ENCODE data around the gene FA2H. TPM values are rescaled to one million over a fixed set of nuclear protein-coding genes. Genes with fewer than 3 reads are reported as not detected.

The FA2H gene
- polyA plus RNA-seq, 2 donors = 4.7 to 4.8 TPM

GRCh38 chr16:74759564-74759963 is 15.1 kb downstream of the FA2H start:
- H3K9me3 ChIP-seq (ENCODE audit: control insufficient read depth in 2 of 2, insufficient read depth in 1 of 2, low read depth in 1 of 2, low read length in 1 of 2) = no peaks in the 10 kb centered on the region
- 84 to 88% methylated on average over 3 of the region's 3 CpGs for WGBS, 2 donors

GRCh38 chr16:74758801-74759200 is 15.8 kb downstream of the FA2H start:
- WGBS, 2 donors = 74 to 83% methylated on average over 4 of the region's 4 CpGs

More at GRCh38 chr16:74759564-74759963, 15.1 kb downstream of the FA2H start:
- H3K36me3 ChIP-seq (ENCODE audit: control insufficient read depth in 2 of 2, insufficient read depth in 2 of 2, low read length in 1 of 2) = no peaks in the 10 kb centered on the region
- no peak overlapping the region for H3K4me3 ChIP-seq (ENCODE audit: low read depth in 1 of 2, low read length in 2 of 2)
- no peak overlapping the region for H3K27ac ChIP-seq (ENCODE audit: low read depth in 2 of 2, low read length in 1 of 2)
- no peaks in the 10 kb centered on the region for H3K4me1 ChIP-seq (ENCODE audit: control insufficient read depth in 2 of 2, insufficient read depth in 2 of 2, low read length in 1 of 2)
- H3K27me3 ChIP-seq (ENCODE audit: control insufficient read depth in 1 of 2, insufficient read depth in 2 of 2, low read length in 2 of 2) = no peaks in the 10 kb centered on the region

GRCh38 chr16:74757349-74757748 is 17.3 kb downstream of the FA2H start:
- no peaks in the 10 kb centered on the region for H3K27me3 ChIP-seq (ENCODE audit: control insufficient read depth in 1 of 2, insufficient read depth in 2 of 2, low read length in 2 of 2)
- WGBS, 2 donors = 76 to 84% methylated on average over 4 of the region's 4 CpGs
- H3K36me3 ChIP-seq (ENCODE audit: control insufficient read depth in 2 of 2, insufficient read depth in 2 of 2, low read length in 1 of 2) = no peaks in the 10 kb centered on the region
- H3K4me1 ChIP-seq (ENCODE audit: control insufficient read depth in 2 of 2, insufficient read depth in 2 of 2, low read length in 1 of 2) = no peaks in the 10 kb centered on the region
- no peak overlapping the region for H3K27ac ChIP-seq (ENCODE audit: low read depth in 2 of 2, low read length in 1 of 2)
- H3K9me3 ChIP-seq (ENCODE audit: control insufficient read depth in 2 of 2, insufficient read depth in 1 of 2, low read depth in 1 of 2, low read length in 1 of 2) = no peaks in the 10 kb centered on the region
- no peak overlapping the region for H3K4me3 ChIP-seq (ENCODE audit: low read depth in 1 of 2, low read length in 2 of 2)

More at GRCh38 chr16:74758801-74759200, 15.8 kb downstream of the FA2H start:
- Histone ChIP-seq H3K4me3 (ENCODE audit: low read depth in 1 of 2, low read length in 2 of 2) (no peak overlapping the region), H3K36me3 (ENCODE audit: control insufficient read depth in 2 of 2, insufficient read depth in 2 of 2, low read length in 1 of 2) (no peaks in the 10 kb centered on the region), H3K27me3 (ENCODE audit: control insufficient read depth in 1 of 2, insufficient read depth in 2 of 2, low read length in 2 of 2) (no peaks in the 10 kb centered on the region), H3K9me3 (ENCODE audit: control insufficient read depth in 2 of 2, insufficient read depth in 1 of 2, low read depth in 1 of 2, low read length in 1 of 2) (no peaks in the 10 kb centered on the region), H3K4me1 (ENCODE audit: control insufficient read depth in 2 of 2, insufficient read depth in 2 of 2, low read length in 1 of 2) (no peaks in the 10 kb centered on the region), H3K27ac (ENCODE audit: low read depth in 2 of 2, low read length in 1 of 2) (no peak overlapping the region)

GRCh38 chr16:74756203-74756602 is 18.4 kb downstream of the FA2H start:
- no peaks in the 10 kb centered on the region for H3K9me3 ChIP-seq (ENCODE audit: control insufficient read depth in 2 of 2, insufficient read depth in 1 of 2, low read depth in 1 of 2, low read length in 1 of 2)
- no peak overlapping the region for H3K4me3 ChIP-seq (ENCODE audit: low read depth in 1 of 2, low read length in 2 of 2)
- H3K27ac ChIP-seq (ENCODE audit: low read depth in 2 of 2, low read length in 1 of 2) = no peak overlapping the region
- WGBS, 2 donors = 72 to 80% methylated on average over 6 of the region's 6 CpGs
- no peaks in the 10 kb centered on the region for H3K4me1 ChIP-seq (ENCODE audit: control insufficient read depth in 2 of 2, insufficient read depth in 2 of 2, low read length in 1 of 2)
- H3K27me3 ChIP-seq (ENCODE audit: control insufficient read depth in 1 of 2, insufficient read depth in 2 of 2, low read length in 2 of 2) = no peaks in the 10 kb centered on the region
- H3K36me3 ChIP-seq (ENCODE audit: control insufficient read depth in 2 of 2, insufficient read depth in 2 of 2, low read length in 1 of 2) = no peaks in the 10 kb centered on the region

DNA sequence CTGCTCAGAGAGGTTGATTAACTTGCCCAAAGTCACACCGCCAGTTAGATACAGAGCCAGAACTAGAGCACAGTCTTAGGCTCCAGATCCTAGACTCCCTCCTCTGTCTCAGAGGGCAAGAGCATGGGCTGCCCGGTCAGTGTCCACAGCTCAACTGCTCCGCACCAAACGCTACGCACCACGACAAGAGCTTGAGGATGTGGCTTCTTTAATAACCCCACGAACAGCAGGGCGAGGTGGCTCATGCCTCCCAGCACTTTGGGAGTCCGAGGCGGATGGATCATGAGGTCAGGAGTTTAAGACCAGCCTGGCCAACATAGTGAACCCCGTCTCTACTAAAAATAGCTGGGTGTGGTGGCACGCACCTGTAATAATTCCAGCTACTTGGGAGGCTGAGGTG is 21.4 kb downstream of the FA2H start:
- Histone ChIP-seq H3K9me3 (ENCODE audit: control insufficient read depth in 2 of 2, insufficient read depth in 1 of 2, low read depth in 1 of 2, low read length in 1 of 2) (no peaks in the 10 kb centered on the region), H3K27me3 (ENCODE audit: control insufficient read depth in 1 of 2, insufficient read depth in 2 of 2, low read length in 2 of 2) (no peaks in the 10 kb centered on the region), H3K36me3 (ENCODE audit: control insufficient read depth in 2 of 2, insufficient read depth in 2 of 2, low read length in 1 of 2) (no peaks in the 10 kb centered on the region), H3K4me3 (ENCODE audit: low read depth in 1 of 2, low read length in 2 of 2) (no peak overlapping the region), H3K4me1 (ENCODE audit: control insufficient read depth in 2 of 2, insufficient read depth in 2 of 2, low read length in 1 of 2) (peaks cover 4% of the 10 kb centered on the region in 2 donors), H3K27ac (ENCODE audit: low read depth in 2 of 2, low read length in 1 of 2) (no peak overlapping the region)
- 90 to 93% methylated on average over 12 of the region's 12 CpGs for WGBS, 2 donors

GRCh38 chr16:74752756-74753155 is 21.9 kb downstream of the FA2H start:
- H3K4me3 ChIP-seq (ENCODE audit: low read depth in 1 of 2, low read length in 2 of 2) = no peak overlapping the region
- peaks cover 4% of the 10 kb centered on the region in 2 donors for H3K4me1 ChIP-seq (ENCODE audit: control insufficient read depth in 2 of 2, insufficient read depth in 2 of 2, low read length in 1 of 2)
- no peaks in the 10 kb centered on the region for H3K9me3 ChIP-seq (ENCODE audit: control insufficient read depth in 2 of 2, insufficient read depth in 1 of 2, low read depth in 1 of 2, low read length in 1 of 2)
- H3K27me3 ChIP-seq (ENCODE audit: control insufficient read depth in 1 of 2, insufficient read depth in 2 of 2, low read length in 2 of 2) = no peaks in the 10 kb centered on the region
- no peaks in the 10 kb centered on the region for H3K36me3 ChIP-seq (ENCODE audit: control insufficient read depth in 2 of 2, insufficient read depth in 2 of 2, low read length in 1 of 2)
- WGBS, 2 donors = 84 to 85% methylated on average over 5 of the region's 5 CpGs
- H3K27ac ChIP-seq (ENCODE audit: low read depth in 2 of 2, low read length in 1 of 2) = no peak overlapping the region

GRCh38 chr16:74752258-74752657 is 22.4 kb downstream of the FA2H start:
- 89 to 92% methylated on average over 2 of the region's 2 CpGs for WGBS, 2 donors
- peaks cover 4% of the 10 kb centered on the region in 2 donors for H3K4me1 ChIP-seq (ENCODE audit: control insufficient read depth in 2 of 2, insufficient read depth in 2 of 2, low read length in 1 of 2)
- no peak overlapping the region for H3K4me3 ChIP-seq (ENCODE audit: low read depth in 1 of 2, low read length in 2 of 2)
- no peaks in the 10 kb centered on the region for H3K36me3 ChIP-seq (ENCODE audit: control insufficient read depth in 2 of 2, insufficient read depth in 2 of 2, low read length in 1 of 2)
- H3K27ac ChIP-seq (ENCODE audit: low read depth in 2 of 2, low read length in 1 of 2) = no peak overlapping the region
- H3K27me3 ChIP-seq (ENCODE audit: control insufficient read depth in 1 of 2, insufficient read depth in 2 of 2, low read length in 2 of 2) = no peaks in the 10 kb centered on the region
- H3K9me3 ChIP-seq (ENCODE audit: control insufficient read depth in 2 of 2, insufficient read depth in 1 of 2, low read depth in 1 of 2, low read length in 1 of 2) = no peaks in the 10 kb centered on the region

GRCh38 chr16:74751658-74752057 is 23.0 kb downstream of the FA2H start:
- H3K4me3 ChIP-seq (ENCODE audit: low read depth in 1 of 2, low read length in 2 of 2) = no peak overlapping the region
- H3K36me3 ChIP-seq (ENCODE audit: control insufficient read depth in 2 of 2, insufficient read depth in 2 of 2, low read length in 1 of 2) = no peaks in the 10 kb centered on the region
- 90 to 91% methylated on average over 5 of the region's 5 CpGs for WGBS, 2 donors
- no peaks in the 10 kb centered on the region for H3K9me3 ChIP-seq (ENCODE audit: control insufficient read depth in 2 of 2, insufficient read depth in 1 of 2, low read depth in 1 of 2, low read length in 1 of 2)
- no peak overlapping the region for H3K27ac ChIP-seq (ENCODE audit: low read depth in 2 of 2, low read length in 1 of 2)
- peaks cover 4% of the 10 kb centered on the region in 2 donors for H3K4me1 ChIP-seq (ENCODE audit: control insufficient read depth in 2 of 2, insufficient read depth in 2 of 2, low read length in 1 of 2)
- no peaks in the 10 kb centered on the region for H3K27me3 ChIP-seq (ENCODE audit: control insufficient read depth in 1 of 2, insufficient read depth in 2 of 2, low read length in 2 of 2)

- Histone ChIP-seq H3K4me1 (ENCODE audit: control insufficient read depth in 2 of 2, insufficient read depth in 2 of 2, low read length in 1 of 2) (peaks cover 4% of the 10 kb centered on the region in 2 donors), H3K27ac (ENCODE audit: low read depth in 2 of 2, low read length in 1 of 2) (peak overlapping the region in 1 of 2 donors; percentile 14), H3K27me3 (ENCODE audit: control insufficient read depth in 1 of 2, insufficient read depth in 2 of 2, low read length in 2 of 2) (no peaks in the 10 kb centered on the region), H3K9me3 (ENCODE audit: control insufficient read depth in 2 of 2, insufficient read depth in 1 of 2, low read depth in 1 of 2, low read length in 1 of 2) (no peaks in the 10 kb centered on the region), H3K4me3 (ENCODE audit: low read depth in 1 of 2, low read length in 2 of 2) (no peak overlapping the region), H3K36me3 (ENCODE audit: control insufficient read depth in 2 of 2, insufficient read depth in 2 of 2, low read length in 1 of 2) (peaks cover 0 to 3% of the 10 kb centered on the region in 2 donors)
- WGBS, 2 donors = 36 to 48% methylated on average over 20 of the region's 20 CpGs
These were observed 25.1 kb downstream of the FA2H start for GRCh38 chr16:74749291-74750055.

GRCh38 chr16:74748616-74749026 is 26.0 kb downstream of the FA2H start:
- Histone ChIP-seq H3K9me3 (ENCODE audit: control insufficient read depth in 2 of 2, insufficient read depth in 1 of 2, low read depth in 1 of 2, low read length in 1 of 2) (no peaks in the 10 kb centered on the region), H3K4me1 (ENCODE audit: control insufficient read depth in 2 of 2, insufficient read depth in 2 of 2, low read length in 1 of 2) (peaks cover 4% of the 10 kb centered on the region in 2 donors), H3K36me3 (ENCODE audit: control insufficient read depth in 2 of 2, insufficient read depth in 2 of 2, low read length in 1 of 2) (peaks cover 0 to 3% of the 10 kb centered on the region in 2 donors), H3K4me3 (ENCODE audit: low read depth in 1 of 2, low read length in 2 of 2) (no peak overlapping the region), H3K27ac (ENCODE audit: low read depth in 2 of 2, low read length in 1 of 2) (no peak overlapping the region), H3K27me3 (ENCODE audit: control insufficient read depth in 1 of 2, insufficient read depth in 2 of 2, low read length in 2 of 2) (no peaks in the 10 kb centered on the region)
- 87 to 88% methylated on average over 19 of the region's 19 CpGs for WGBS, 2 donors

Measured in esophagus (tissue), 2 donors.